GM23338 (cell line): ENCODE measurements around the gene PRKAA1. TPM values are rescaled to one million over a fixed set of nuclear protein-coding genes. Genes with fewer than 3 reads are reported as not detected.

Experiments
- ATAC-seq: fragments of 200-7000 bp; cut with Tn5 transposase; 3 replicates; pipeline ENCODE4 v1.9.1; 2020
- DNase-seq: peaks from one replicate; pipeline ENCODE4 v3.0.0-alpha.2; 2015; ENCODE audit warnings: low spot score
- H2AFZ ChIP-seq: fragments of 200-600 bp; sonication (generic); 2 replicates; pipeline ENCODE4 v1.8.0; 2016; ENCODE audit warnings: antibody characterized with exemption, mild to moderate bottlenecking, moderate library complexity
- H3F3A ChIP-seq: fragments of 200-600 bp; sonication (generic); replicated peaks from 2 replicates; pipeline ENCODE4 v1.8.0; 2017; ENCODE audit warnings: antibody characterized with exemption, mixed run types, low read depth
- H3K27ac ChIP-seq: fragments of 200-600 bp; sonication (generic); 2 replicates; pipeline ENCODE4 v1.6.1; 2016; ENCODE audit warnings: low read depth
- H3K27me3 ChIP-seq: fragments of 200-600 bp; sonication (generic); 2 replicates; pipeline ENCODE4 v1.8.0; 2016; ENCODE audit warnings: mild to moderate bottlenecking, mixed run types, moderate library complexity; ENCODE audit not compliant: insufficient read depth
- H3K36me3 ChIP-seq: fragments of 200-600 bp; sonication (generic); 2 replicates; pipeline ENCODE4 v1.8.0; 2016; ENCODE audit warnings: mild to moderate bottlenecking; ENCODE audit not compliant: insufficient read depth
- H3K4me1 ChIP-seq: fragments of 200-600 bp; sonication (generic); 2 replicates; pipeline ENCODE4 v1.8.0; 2016; ENCODE audit warnings: mild to moderate bottlenecking, moderate library complexity; ENCODE audit not compliant: insufficient read depth
- H3K4me2 ChIP-seq: fragments of 200-600 bp; sonication (generic); 2 replicates; pipeline ENCODE4 v1.7.1; 2017; ENCODE audit warnings: mixed run types
- H3K4me3 ChIP-seq: fragments of 200-600 bp; sonication (generic); 2 replicates; pipeline ENCODE4 v1.6.1; 2016; ENCODE audit warnings: mixed run types
- H3K79me2 ChIP-seq: fragments of 200-600 bp; sonication (generic); replicated peaks from 2 replicates; pipeline ENCODE4 v1.8.0; 2017; ENCODE audit warnings: mild to moderate bottlenecking; ENCODE audit not compliant: insufficient read depth
- H3K9me2 ChIP-seq: fragments of 200-600 bp; sonication (generic); 2 replicates; pipeline ENCODE4 v1.8.0; 2017; ENCODE audit not compliant: insufficient read depth
- H4K20me1 ChIP-seq: fragments of 200-600 bp; sonication (generic); replicated peaks from 2 replicates; pipeline ENCODE4 v1.8.0; 2017; ENCODE audit warnings: mild to moderate bottlenecking; ENCODE audit not compliant: insufficient read depth
- H3K27ac Mint-ChIP-seq: 2 replicates; pipeline ENCODE4 v1.8.0; 2020; ENCODE audit warnings: inconsistent platforms, mild to moderate bottlenecking, moderate library complexity, mixed read lengths
- H3K27me3 Mint-ChIP-seq: 3 replicates; pipeline ENCODE4 v1.8.0; 2022; ENCODE audit warnings: low read depth, mild to moderate bottlenecking, moderate library complexity, mixed read lengths, inconsistent platforms; ENCODE audit not compliant: insufficient read depth, poor library complexity
- H3K36me3 Mint-ChIP-seq: 3 replicates; pipeline ENCODE4 v1.8.0; 2021; ENCODE audit warnings: low read depth, mild to moderate bottlenecking, inconsistent platforms, moderate library complexity, mixed read lengths
- H3K4me1 Mint-ChIP-seq: 3 replicates; pipeline ENCODE4 v1.8.0; 2020; ENCODE audit warnings: mild to moderate bottlenecking, inconsistent platforms, mixed read lengths
- H3K4me3 Mint-ChIP-seq: 3 replicates; pipeline ENCODE4 v1.8.0; 2021; ENCODE audit warnings: moderate library complexity, mild to moderate bottlenecking, inconsistent platforms, mixed read lengths
- H3K9me3 Mint-ChIP-seq: 3 replicates; pipeline ENCODE4 v1.8.0; 2020; ENCODE audit warnings: moderate library complexity, mild to moderate bottlenecking, inconsistent platforms, mixed read lengths
- CREB1 ChIP-seq: fragments of 250-450 bp; sonication (Bioruptor Pico); IDR thresholded peaks from 2 replicates; pipeline ENCODE4 v1.5.0; 2020; ENCODE audit warnings: low read depth, mild to moderate bottlenecking, moderate library complexity
- EZH2 ChIP-seq: fragments of 200-600 bp; sonication (generic); IDR thresholded peaks from one replicate; pipeline ENCODE4 v1.8.0; 2017; ENCODE audit warnings: antibody characterized with exemption, mild to moderate bottlenecking, low read depth; ENCODE audit not compliant: unreplicated experiment
- EZH2phosphoT487 ChIP-seq: fragments of 200-600 bp; sonication (generic); IDR thresholded peaks from one replicate; pipeline ENCODE4 v1.8.1; 2018; ENCODE audit warnings: antibody characterized with exemption; ENCODE audit not compliant: unreplicated experiment
- JUNB ChIP-seq: IDR thresholded peaks from one replicate; pipeline ENCODE4 v1.6.1; 2016; ENCODE audit warnings: antibody characterized with exemption; ENCODE audit not compliant: unreplicated experiment
- NANOG ChIP-seq: IDR thresholded peaks from 2 replicates; pipeline ENCODE4 v1.6.1; 2016; ENCODE audit warnings: antibody characterized with exemption, borderline replicate concordance
- POLR2AphosphoS5 ChIP-seq: IDR thresholded peaks from 2 replicates; pipeline ENCODE4 v1.6.1; 2016; ENCODE audit warnings: antibody characterized with exemption, low read depth
- STAT1 ChIP-seq: IDR thresholded peaks from one replicate; pipeline ENCODE4 v1.6.1; 2016; ENCODE audit warnings: antibody characterized with exemption; ENCODE audit not compliant: unreplicated experiment
- ZNF114 ChIP-seq: fragments of 250-450 bp; sonication (Bioruptor Pico); IDR thresholded peaks from 2 replicates; pipeline ENCODE4 v1.5.0; 2020; ENCODE audit warnings: mild to moderate bottlenecking, moderate library complexity
- ZNF331 ChIP-seq: fragments of 250-450 bp; sonication (Bioruptor Pico); IDR thresholded peaks from 2 replicates; pipeline ENCODE4 v1.5.0; 2020; ENCODE audit warnings: low read depth, mild to moderate bottlenecking, moderate library complexity
- ZNF462 ChIP-seq: fragments of 250-450 bp; sonication (Bioruptor Pico); IDR thresholded peaks from 2 replicates; pipeline ENCODE4 v1.5.0; 2020; ENCODE audit warnings: mild to moderate bottlenecking, moderate library complexity
- polyA plus RNA-seq: library from polyadenylated mRNA; unstranded; fragments of >200 nt; fragmentation: Nextera tagmentation; extraction: Ambion mirVana; gene quantifications from 2 replicates; pipeline ENCODE4 v1.2.1, GENCODE V29; 2016
- total RNA-seq: library from RNA; depleted of rRNA; stranded (reverse); fragments of >200 nt; shearing (Covaris generic); gene quantifications from 2 replicates; pipeline ENCODE4 v1.2.3, GENCODE V29; 2014
- TF ChIP-seq, protein P1 (sequence below): IDR thresholded peaks from 2 replicates; pipeline ENCODE4 v1.6.1; 2016; ENCODE audit warnings: antibody characterized with exemption
- TF ChIP-seq, protein P2 (sequence below): IDR thresholded peaks from one replicate; pipeline ENCODE4 v1.6.1; 2018; ENCODE audit warnings: antibody characterized with exemption; ENCODE audit not compliant: unreplicated experiment
- TF ChIP-seq, protein P3 (sequence below), 2 experiments: fragments of 200-600 bp in 1 of 2; sonication (generic) in 1 of 2; conservative IDR thresholded peaks; 2 replicates each; pipeline versions ENCODE4 v1.5.1 to v1.6.1; 2016 to 2017; ENCODE audit warnings: antibody characterized with exemption in 2 of 2, low read depth in 2 of 2, mild to moderate bottlenecking in 2 of 2, moderate library complexity in 1 of 2

Gene PRKAA1
- total and polyA plus RNA-seq, 2 experiments from 2014 or later: 10.3 to 35.0 TPM

GRCh38 chr5:40734986-40735385 is 63.2 kb downstream of the PRKAA1 start:
- H3F3A ChIP-seq: no peaks in the 10 kb centered on the region
- no peaks in the 10 kb centered on the region for H3K36me3 ChIP-seq
- H2AFZ ChIP-seq: no peak overlapping the region
- Mint-ChIP-seq H3K9me3 (no peaks in the 10 kb centered on the region), H3K36me3 (peaks cover 4% of the 10 kb centered on the region; the same call in 1 of the 3 replicates), H3K27me3 (peaks cover 2% of the 10 kb centered on the region), H3K4me1 (no peaks in the 10 kb centered on the region; the same call in 2 of the 3 replicates), H3K27ac (no peak overlapping the region), H3K4me3 (no peak overlapping the region)
- no peaks in the 10 kb centered on the region for H3K27me3 ChIP-seq
- H3K9me2 ChIP-seq: no peaks in the 10 kb centered on the region
- H3K79me2 ChIP-seq: no peaks in the 10 kb centered on the region
- DNase-seq: no peak
- H3K27ac ChIP-seq: no peak overlapping the region
- no peak overlapping the region for H3K4me2 ChIP-seq
- H3K4me1 ChIP-seq: no peaks in the 10 kb centered on the region
- H3K4me3 ChIP-seq: no peak overlapping the region
- ATAC-seq: no peak
- TF ChIP-seq JUNB (no peak), CREB1 (CRISPR knock-in tag) (no peak), NANOG (no peak), EZH2phosphoT487 (no peak), ZNF462 (CRISPR knock-in tag) (no peak), EZH2 (no peak), STAT1 (no peak), POLR2AphosphoS5 (no peak), ZNF114 (CRISPR knock-in tag) (no peak), ZNF331 (CRISPR knock-in tag) (no peak)
- TF ChIP-seq, protein P1, sequence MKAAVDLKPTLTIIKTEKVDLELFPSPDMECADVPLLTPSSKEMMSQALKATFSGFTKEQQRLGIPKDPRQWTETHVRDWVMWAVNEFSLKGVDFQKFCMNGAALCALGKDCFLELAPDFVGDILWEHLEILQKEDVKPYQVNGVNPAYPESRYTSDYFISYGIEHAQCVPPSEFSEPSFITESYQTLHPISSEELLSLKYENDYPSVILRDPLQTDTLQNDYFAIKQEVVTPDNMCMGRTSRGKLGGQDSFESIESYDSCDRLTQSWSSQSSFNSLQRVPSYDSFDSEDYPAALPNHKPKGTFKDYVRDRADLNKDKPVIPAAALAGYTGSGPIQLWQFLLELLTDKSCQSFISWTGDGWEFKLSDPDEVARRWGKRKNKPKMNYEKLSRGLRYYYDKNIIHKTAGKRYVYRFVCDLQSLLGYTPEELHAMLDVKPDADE: no peak
- TF ChIP-seq, protein P2, sequence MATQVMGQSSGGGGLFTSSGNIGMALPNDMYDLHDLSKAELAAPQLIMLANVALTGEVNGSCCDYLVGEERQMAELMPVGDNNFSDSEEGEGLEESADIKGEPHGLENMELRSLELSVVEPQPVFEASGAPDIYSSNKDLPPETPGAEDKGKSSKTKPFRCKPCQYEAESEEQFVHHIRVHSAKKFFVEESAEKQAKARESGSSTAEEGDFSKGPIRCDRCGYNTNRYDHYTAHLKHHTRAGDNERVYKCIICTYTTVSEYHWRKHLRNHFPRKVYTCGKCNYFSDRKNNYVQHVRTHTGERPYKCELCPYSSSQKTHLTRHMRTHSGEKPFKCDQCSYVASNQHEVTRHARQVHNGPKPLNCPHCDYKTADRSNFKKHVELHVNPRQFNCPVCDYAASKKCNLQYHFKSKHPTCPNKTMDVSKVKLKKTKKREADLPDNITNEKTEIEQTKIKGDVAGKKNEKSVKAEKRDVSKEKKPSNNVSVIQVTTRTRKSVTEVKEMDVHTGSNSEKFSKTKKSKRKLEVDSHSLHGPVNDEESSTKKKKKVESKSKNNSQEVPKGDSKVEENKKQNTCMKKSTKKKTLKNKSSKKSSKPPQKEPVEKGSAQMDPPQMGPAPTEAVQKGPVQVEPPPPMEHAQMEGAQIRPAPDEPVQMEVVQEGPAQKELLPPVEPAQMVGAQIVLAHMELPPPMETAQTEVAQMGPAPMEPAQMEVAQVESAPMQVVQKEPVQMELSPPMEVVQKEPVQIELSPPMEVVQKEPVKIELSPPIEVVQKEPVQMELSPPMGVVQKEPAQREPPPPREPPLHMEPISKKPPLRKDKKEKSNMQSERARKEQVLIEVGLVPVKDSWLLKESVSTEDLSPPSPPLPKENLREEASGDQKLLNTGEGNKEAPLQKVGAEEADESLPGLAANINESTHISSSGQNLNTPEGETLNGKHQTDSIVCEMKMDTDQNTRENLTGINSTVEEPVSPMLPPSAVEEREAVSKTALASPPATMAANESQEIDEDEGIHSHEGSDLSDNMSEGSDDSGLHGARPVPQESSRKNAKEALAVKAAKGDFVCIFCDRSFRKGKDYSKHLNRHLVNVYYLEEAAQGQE: no peak
- TF ChIP-seq, protein P3, sequence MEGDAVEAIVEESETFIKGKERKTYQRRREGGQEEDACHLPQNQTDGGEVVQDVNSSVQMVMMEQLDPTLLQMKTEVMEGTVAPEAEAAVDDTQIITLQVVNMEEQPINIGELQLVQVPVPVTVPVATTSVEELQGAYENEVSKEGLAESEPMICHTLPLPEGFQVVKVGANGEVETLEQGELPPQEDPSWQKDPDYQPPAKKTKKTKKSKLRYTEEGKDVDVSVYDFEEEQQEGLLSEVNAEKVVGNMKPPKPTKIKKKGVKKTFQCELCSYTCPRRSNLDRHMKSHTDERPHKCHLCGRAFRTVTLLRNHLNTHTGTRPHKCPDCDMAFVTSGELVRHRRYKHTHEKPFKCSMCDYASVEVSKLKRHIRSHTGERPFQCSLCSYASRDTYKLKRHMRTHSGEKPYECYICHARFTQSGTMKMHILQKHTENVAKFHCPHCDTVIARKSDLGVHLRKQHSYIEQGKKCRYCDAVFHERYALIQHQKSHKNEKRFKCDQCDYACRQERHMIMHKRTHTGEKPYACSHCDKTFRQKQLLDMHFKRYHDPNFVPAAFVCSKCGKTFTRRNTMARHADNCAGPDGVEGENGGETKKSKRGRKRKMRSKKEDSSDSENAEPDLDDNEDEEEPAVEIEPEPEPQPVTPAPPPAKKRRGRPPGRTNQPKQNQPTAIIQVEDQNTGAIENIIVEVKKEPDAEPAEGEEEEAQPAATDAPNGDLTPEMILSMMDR (conservative IDR thresholded peaks at IDR 0.05; ENCODE audit: low read depth in 2 of 2): no peak
- no peaks in the 10 kb centered on the region; the same call in 1 of the 2 replicates for H4K20me1 ChIP-seq
